Measurements from ENCODE around the gene MRS2.

GRCh38 chr6:24357336-24358218 lies 45.2 kb upstream of the MRS2 start, which contains the start of gene DCDC2:
- TF ChIP-seq, protein P1, sequence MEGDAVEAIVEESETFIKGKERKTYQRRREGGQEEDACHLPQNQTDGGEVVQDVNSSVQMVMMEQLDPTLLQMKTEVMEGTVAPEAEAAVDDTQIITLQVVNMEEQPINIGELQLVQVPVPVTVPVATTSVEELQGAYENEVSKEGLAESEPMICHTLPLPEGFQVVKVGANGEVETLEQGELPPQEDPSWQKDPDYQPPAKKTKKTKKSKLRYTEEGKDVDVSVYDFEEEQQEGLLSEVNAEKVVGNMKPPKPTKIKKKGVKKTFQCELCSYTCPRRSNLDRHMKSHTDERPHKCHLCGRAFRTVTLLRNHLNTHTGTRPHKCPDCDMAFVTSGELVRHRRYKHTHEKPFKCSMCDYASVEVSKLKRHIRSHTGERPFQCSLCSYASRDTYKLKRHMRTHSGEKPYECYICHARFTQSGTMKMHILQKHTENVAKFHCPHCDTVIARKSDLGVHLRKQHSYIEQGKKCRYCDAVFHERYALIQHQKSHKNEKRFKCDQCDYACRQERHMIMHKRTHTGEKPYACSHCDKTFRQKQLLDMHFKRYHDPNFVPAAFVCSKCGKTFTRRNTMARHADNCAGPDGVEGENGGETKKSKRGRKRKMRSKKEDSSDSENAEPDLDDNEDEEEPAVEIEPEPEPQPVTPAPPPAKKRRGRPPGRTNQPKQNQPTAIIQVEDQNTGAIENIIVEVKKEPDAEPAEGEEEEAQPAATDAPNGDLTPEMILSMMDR (IDR thresholded peaks at IDR 0.05): no peak
- TF ChIP-seq POLR2A (IDR thresholded peaks at IDR 0.05): no peak
